Endothelial cell of hepatic sinusoid (primary cell): Measurements from ENCODE around the gene HDAC4.

Experiments used
- in situ Hi-C: cut with HindIII; loops from 2 replicates; pipeline ENCODE4 v1.10.0; 2017; ENCODE audit warnings: low sequenced_read_pairs

HDAC4 gene

GRCh38 chr2:239300871-239301735 lies 99.7 kb downstream of the HDAC4 start:
- in situ Hi-C loops: no loop called here

- in situ Hi-C loops: no loop called here
Observed at GRCh38 chr2:239300242-239300641, 100.6 kb downstream of the HDAC4 start.

DNA sequence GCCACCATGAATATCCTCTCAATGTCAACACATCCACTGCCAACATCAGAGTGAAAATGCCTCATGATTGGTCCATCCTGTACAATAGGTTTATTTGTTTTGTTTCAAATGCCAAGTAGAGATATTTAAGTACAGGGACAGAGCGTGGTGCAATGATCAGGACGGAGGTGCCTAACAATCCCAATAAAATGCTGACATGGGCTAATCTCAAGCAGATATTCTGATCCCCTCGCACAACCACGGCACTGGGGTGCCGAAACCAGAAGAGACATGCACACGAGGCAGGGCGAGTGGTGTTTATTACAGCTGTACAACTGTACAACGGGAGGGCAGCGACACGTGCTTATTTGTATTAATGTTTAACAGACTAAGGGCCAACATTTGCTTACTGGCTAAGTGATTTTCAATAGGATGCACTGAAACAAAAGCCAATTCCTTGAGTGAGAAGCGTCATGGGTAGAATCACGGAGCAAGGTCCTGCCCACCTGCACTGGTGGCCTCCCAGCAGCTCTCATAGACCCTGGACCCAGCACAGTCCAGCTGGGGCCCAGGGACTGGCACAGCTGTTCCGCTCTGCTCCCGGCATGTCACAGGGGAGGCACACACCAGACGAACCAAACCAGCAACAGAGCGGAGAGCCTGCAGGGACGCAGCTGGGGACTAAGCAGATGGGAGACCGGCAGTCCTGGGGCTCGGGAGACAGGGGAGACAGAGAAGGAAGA lies 101.4 kb downstream of the HDAC4 start:
- in situ Hi-C loops: no loop called here

DNA sequence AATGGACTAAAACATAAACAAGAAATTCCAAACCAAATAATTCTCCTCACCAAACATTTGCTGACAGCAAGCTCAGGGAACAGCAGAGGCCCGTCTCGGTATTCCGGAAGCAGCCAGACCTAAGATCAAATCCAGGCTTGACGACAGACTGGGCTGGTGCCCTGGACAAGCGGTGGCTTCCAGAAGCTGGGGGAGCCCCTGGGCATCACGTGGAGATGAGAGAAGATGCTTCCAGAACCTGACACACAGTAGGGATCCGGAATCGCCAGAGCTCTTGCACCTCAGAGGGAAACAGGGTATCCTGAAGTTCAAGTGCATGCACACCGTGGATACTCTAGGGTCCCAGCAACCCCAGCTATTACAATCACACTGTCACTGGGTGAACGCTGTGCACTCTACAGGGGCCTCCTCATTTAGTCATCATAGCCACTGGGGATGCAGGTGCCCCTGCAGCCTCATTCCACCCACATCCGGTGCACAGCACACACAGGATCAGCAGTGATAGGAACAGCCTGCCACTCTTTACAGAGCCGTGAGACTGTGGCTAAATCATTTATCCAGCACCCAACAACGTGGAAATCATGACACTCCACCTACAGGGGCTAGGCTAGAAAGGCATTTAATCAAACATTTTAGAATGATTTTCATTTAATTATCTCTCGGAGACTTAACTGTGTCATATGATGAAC lies 102.6 kb downstream of the HDAC4 start:
- in situ Hi-C loops: no loop called here

GRCh38 chr2:239297142-239298004 lies 103.4 kb downstream of the HDAC4 start:
- in situ Hi-C loops: no loop called here

DNA sequence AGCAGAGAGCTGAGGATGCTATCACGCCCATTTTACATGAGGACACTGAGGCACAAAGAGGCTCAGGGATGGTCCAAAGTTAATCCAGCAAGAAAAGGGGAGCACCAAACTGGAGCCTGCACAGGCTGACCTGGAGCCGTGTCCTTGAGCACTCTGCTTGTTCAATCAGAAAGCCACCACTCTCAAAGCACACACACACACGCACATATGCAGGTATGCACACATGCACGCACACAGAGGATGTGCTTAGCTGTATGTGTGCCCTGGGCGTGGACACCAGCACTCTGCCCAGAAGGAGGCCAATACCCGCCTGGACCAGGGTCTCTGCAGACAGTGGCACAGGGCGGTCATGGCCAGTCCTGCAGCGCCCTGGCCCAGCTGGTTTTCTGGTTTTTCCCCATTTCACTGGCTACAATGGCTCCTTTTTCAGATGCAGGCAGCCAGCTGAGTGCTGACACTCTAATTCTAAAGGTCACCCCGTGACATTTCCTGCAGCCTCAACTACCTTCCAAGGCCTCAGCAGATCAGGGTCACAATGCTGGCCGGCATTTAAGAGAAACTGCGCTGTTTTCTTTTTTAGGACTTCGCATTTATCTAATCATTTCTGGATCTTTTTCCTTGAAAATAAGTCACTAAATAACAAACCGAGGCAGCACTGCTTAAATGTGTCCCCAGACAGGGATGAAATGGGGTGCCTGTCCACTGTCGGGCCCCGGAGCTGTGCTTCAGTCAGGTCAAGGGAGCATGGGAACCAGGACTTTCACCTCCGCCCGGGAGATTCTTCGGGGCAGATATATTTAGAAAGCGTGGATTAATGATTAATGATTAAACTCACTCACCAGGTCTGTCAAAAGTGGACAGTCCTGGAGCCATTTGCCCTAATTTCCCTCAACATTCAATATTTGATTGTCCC lies 104.5 kb downstream of the HDAC4 start:
- in situ Hi-C loops: no loop called here

GRCh38 chr2:239295377-239296019 lies 105.3 kb downstream of the HDAC4 start:
- in situ Hi-C loops: no loop called here

DNA sequence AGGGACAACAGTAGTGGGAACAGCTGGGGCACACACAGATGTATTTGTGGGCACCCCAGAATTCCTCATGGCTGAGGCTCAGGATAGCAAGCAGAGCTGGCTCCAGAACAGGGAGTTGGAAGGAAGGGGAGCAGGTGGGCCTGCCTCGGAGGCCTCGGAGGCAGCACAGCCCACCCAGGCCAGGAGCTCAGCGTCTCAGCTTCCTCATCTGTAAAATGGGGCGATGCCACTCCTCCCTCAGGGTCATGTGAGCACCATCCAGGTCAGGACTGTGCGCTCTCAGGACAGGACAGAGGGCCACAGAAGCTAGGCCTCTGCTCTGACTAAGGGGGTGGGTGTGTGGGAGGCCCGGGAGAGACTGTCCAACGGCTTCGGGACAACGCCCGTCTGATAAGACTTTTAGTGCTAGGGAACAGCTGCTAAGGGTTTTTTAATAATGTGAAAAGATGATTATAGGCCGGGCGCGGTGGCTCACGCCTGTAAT lies 106.2 kb downstream of the HDAC4 start:
- in situ Hi-C loops: no loop called here

DNA sequence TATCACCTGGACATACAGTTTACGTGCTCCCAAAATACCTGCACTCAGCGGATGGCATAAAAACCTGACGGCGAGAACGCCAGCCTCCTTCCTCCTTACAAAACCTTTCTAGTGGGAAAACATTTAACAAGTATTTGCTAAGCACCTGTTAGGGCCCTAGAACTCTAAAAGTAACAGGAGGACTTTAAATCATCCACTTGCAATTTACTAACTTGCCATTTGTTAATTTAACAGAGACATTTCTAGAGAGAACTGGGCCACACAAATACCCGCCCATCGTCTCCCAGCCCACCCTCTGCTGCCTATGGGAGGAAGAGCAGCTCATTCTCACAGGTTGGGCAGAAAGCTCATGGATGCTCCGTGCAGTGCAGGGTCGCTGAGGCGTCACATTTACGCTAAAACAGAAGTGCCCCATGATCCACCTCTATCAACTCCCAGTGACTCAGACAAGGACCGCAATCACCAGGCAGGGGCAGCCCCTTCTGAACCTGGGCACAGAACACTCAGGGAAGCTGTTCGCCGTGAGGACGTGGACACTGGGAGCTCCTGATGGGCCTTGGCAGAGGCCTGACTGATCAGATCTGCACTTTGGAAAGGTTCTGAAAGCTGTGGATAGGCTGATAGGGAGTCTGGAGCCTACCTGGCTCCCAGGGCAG lies 106.9 kb downstream of the HDAC4 start:
- in situ Hi-C loops: no loop called here

DNA sequence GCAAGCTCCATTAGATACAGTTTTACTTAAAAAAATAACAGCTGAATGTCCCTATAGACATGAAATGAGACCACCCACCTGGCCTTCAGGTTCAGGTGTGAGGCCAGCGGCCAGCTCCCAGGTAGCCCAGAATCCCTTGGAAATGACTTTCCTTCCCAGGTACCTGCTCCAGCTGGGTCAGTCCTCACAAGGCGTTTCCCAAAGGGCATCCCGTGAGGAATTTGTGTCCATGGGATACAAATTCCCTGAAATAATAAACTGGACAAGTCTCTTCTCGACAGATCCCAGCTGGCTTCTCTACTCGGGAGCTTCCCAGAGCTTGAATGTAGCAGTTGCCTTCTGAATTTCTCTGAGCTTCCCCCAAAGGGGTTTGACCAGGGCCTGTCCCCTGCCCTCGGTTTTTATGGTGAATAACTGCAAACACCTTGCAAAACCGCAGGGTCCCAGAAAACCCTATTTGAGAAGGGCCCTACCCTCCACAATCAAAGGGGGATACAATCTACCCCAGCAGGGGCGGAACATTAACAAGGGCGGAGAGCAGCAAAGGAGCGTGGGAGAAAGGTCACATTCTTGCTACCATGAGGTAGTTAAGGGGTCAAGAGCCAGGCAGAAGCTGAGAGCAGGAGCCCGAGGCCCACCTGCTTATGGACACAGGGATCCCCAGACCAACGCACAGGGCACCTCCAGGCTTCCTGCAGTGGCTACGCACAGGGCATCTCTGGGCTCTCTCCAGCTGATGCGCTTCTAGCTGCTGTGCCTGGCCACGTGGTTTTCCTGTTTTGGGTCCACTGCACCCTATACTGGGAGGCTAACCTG lies 107.7 kb downstream of the HDAC4 start:
- in situ Hi-C loops: no loop called here

- in situ Hi-C loops: no loop called here
Observed at GRCh38 chr2:239292531-239292930, 108.3 kb downstream of the HDAC4 start.

GRCh38 chr2:239291475-239292350 lies 109.1 kb downstream of the HDAC4 start:
- in situ Hi-C loops: no loop called here

GRCh38 chr2:239290618-239291474 lies 110.0 kb downstream of the HDAC4 start:
- in situ Hi-C loops: no loop called here

- in situ Hi-C loops: no loop called here
Observed at GRCh38 chr2:239289545-239289944, 111.3 kb downstream of the HDAC4 start.

GRCh38 chr2:239288951-239289511 lies 111.8 kb downstream of the HDAC4 start:
- in situ Hi-C loops: no loop called here
